H1 (cell line): ENCODE data around the gene MAPK8IP2. TPM values are rescaled to one million over a fixed set of nuclear protein-coding genes. Genes with fewer than 3 reads are reported as not detected.

ENCODE experiments used
- CTCF ChIA-PET: fragments of 300-600 bp; sonication (Branson Sonifier 250); formaldehyde crosslinking; loops from one replicate; lab custom pipeline; 2021; ENCODE audit not compliant: partially characterized antibody; lab: Charles Lee
- POLR2A ChIA-PET: fragments of 300-600 bp; sonication (Branson Sonifier 250); formaldehyde crosslinking; loops from one replicate; lab custom pipeline; 2021; ENCODE audit warnings: inconsistent platforms; ENCODE audit not compliant: partially characterized antibody; lab: Charles Lee
- DNase-seq, 2 experiments: peaks; one replicate each; pipeline versions ENCODE4 v3.0.0 to v3.0.0-alpha.2; 2010 to 2022; ENCODE audit warnings: low spot score in 2 of 2, low read depth in 1 of 2, mixed read lengths in 1 of 2
- FAIRE-seq: peaks from 2 replicates; lab custom pipeline; 2011; peaks lifted over from hg19 to GRCh38; lab: Jason Lieb, UNC
- H2AFZ ChIP-seq: 2 replicates; pipeline ENCODE4 v1.8.1; 2012; ENCODE audit warnings: low read length, inconsistent platforms
- H2AK5ac ChIP-seq: 2 replicates; pipeline ENCODE4 v1.6.1; 2013; ENCODE audit warnings: low read depth, low read length
- H2BK120ac ChIP-seq: replicated peaks from 2 replicates; pipeline ENCODE3; 2013; ENCODE audit warnings: low read depth, low read length, inconsistent platforms
- H2BK12ac ChIP-seq: 2 replicates; pipeline ENCODE4 v1.6.1; 2013; ENCODE audit warnings: low read depth, low read length
- H2BK15ac ChIP-seq: 2 replicates; pipeline ENCODE4 v1.6.1; 2013; ENCODE audit warnings: low read length
- H2BK20ac ChIP-seq: 2 replicates; pipeline ENCODE4 v1.6.1; 2013; ENCODE audit warnings: low read length
- H2BK5ac ChIP-seq: 2 replicates; pipeline ENCODE4 v1.6.1; 2013; ENCODE audit warnings: low read depth, low read length
- H3K14ac ChIP-seq: 2 replicates; pipeline ENCODE4 v1.6.1; 2013; ENCODE audit warnings: inconsistent platforms; ENCODE audit not compliant: insufficient read length
- H3K18ac ChIP-seq: 2 replicates; pipeline ENCODE4 v1.6.1; 2013; ENCODE audit warnings: low read length; ENCODE audit errors: extremely low read depth
- H3K23ac ChIP-seq: 2 replicates; pipeline ENCODE4 v1.6.1; 2013; ENCODE audit warnings: inconsistent platforms; ENCODE audit not compliant: insufficient read length
- H3K23me2 ChIP-seq: 2 replicates; pipeline ENCODE4 v1.6.1; 2013; ENCODE audit warnings: low read depth, low read length
- H3K27ac ChIP-seq: 2 replicates; pipeline ENCODE4 v1.6.1; 2011; ENCODE audit warnings: low read depth, low read length, inconsistent platforms
- H3K27me3 ChIP-seq, 4 experiments: replicated peaks in 1 of 4; 1 replicate in 1 of 4; 2 replicates in 3 of 4; pipeline versions ENCODE4 v1.6.1 to v1.8.1; 2011 to 2013; ENCODE audit warnings: low read length in 3 of 4, mild to moderate bottlenecking in 3 of 4, inconsistent platforms in 2 of 4, mixed read lengths in 2 of 4, moderate library complexity in 1 of 4; ENCODE audit not compliant: control insufficient read depth in 3 of 4, insufficient read depth in 3 of 4; ENCODE audit errors: extremely low read depth in 1 of 4
- H3K36me3 ChIP-seq, 4 experiments: 2 replicates each; pipeline versions ENCODE4 v1.6.1 to v1.8.1; 2011 to 2013; ENCODE audit warnings: mild to moderate bottlenecking in 4 of 4, low read length in 3 of 4, moderate library complexity in 2 of 4, control low read depth in 1 of 4, inconsistent platforms in 1 of 4; ENCODE audit not compliant: insufficient read depth in 4 of 4, control insufficient read depth in 2 of 4
- H3K4ac ChIP-seq: replicated peaks from 2 replicates; pipeline ENCODE3; 2013; ENCODE audit warnings: low read length, low read depth, mixed read lengths, inconsistent platforms; ENCODE audit not compliant: insufficient read length
- H3K4me1 ChIP-seq, 4 experiments: replicated peaks in 1 of 4; 1 replicate in 1 of 4; 2 replicates in 3 of 4; pipeline versions ENCODE4 v1.6.1 to v1.8.1; 2011 to 2013; ENCODE audit warnings: low read length in 3 of 4, inconsistent platforms in 2 of 4, mixed read lengths in 1 of 4; ENCODE audit not compliant: insufficient read depth in 4 of 4, control insufficient read depth in 3 of 4
- H3K4me2 ChIP-seq, 2 experiments: 2 replicates each; pipeline versions ENCODE4 v1.6.1 to v1.8.1; 2011 to 2013; ENCODE audit warnings: low read depth in 2 of 2, low read length in 2 of 2, control low read depth in 1 of 2, inconsistent platforms in 1 of 2, mild to moderate bottlenecking in 1 of 2; ENCODE audit not compliant: insufficient read depth in 1 of 2
- H3K4me3 ChIP-seq, 4 experiments: fragments of 200-600, 300-600 bp in 1 of 4; sonication (generic), shearing (Covaris generic), sonication (Bioruptor Twin) in 1 of 4; 2 replicates each; pipeline versions ENCODE4 v1.5.1 to v1.8.1; 2011 to 2016; ENCODE audit warnings: low read length in 4 of 4, low read depth in 3 of 4, control low read depth in 2 of 4, inconsistent platforms in 2 of 4, mild to moderate bottlenecking in 2 of 4, mixed read lengths in 1 of 4, moderate library complexity in 1 of 4; ENCODE audit not compliant: insufficient read depth in 2 of 4; ENCODE audit errors: extremely low read depth in 1 of 4
- H3K56ac ChIP-seq: replicated peaks from 2 replicates; pipeline ENCODE3; 2013; ENCODE audit warnings: low read depth, mild to moderate bottlenecking, mixed read lengths, low read length, inconsistent platforms; ENCODE audit not compliant: insufficient read length
- H3K79me1 ChIP-seq: 2 replicates; pipeline ENCODE4 v1.6.1; 2013; ENCODE audit warnings: low read depth, low read length, control low read depth
- H3K79me2 ChIP-seq, 2 experiments: 2 replicates each; pipeline versions ENCODE4 v1.6.1 to v1.8.1; 2012 to 2013; ENCODE audit warnings: low read length in 2 of 2, mild to moderate bottlenecking in 2 of 2, inconsistent platforms in 1 of 2; ENCODE audit not compliant: insufficient read depth in 2 of 2, control insufficient read depth in 1 of 2
- H3K9ac ChIP-seq, 4 experiments: replicated peaks in 1 of 4; 1 replicate in 1 of 4; 2 replicates in 3 of 4; pipeline versions ENCODE4 v1.6.1 to v1.8.1; 2011 to 2013; ENCODE audit warnings: low read depth in 3 of 4, low read length in 3 of 4, control low read depth in 2 of 4, mild to moderate bottlenecking in 2 of 4, moderate library complexity in 2 of 4, inconsistent platforms in 1 of 4; ENCODE audit errors: extremely low read depth in 1 of 4
- H3K9me3 ChIP-seq, 2 experiments: 2 replicates each; pipeline versions ENCODE4 v1.6.1 to v1.8.1; 2012 to 2013; ENCODE audit warnings: mild to moderate bottlenecking in 2 of 2, moderate library complexity in 2 of 2, control low read depth in 1 of 2, inconsistent platforms in 1 of 2, low read depth in 1 of 2, low read length in 1 of 2, mixed read lengths in 1 of 2; ENCODE audit not compliant: insufficient read depth in 2 of 2
- H4K20me1 ChIP-seq, 2 experiments: replicated peaks in 1 of 2; 2 replicates each; pipeline versions ENCODE3 to v1.8.1; 2011 to 2013; ENCODE audit warnings: inconsistent platforms in 2 of 2, low read length in 2 of 2, mild to moderate bottlenecking in 1 of 2; ENCODE audit not compliant: insufficient read depth in 2 of 2, control insufficient read depth in 1 of 2
- H4K5ac ChIP-seq: 2 replicates; pipeline ENCODE4 v1.6.1; 2013; ENCODE audit warnings: low read length, low read depth, mixed read lengths, inconsistent platforms; ENCODE audit not compliant: insufficient read length
- H4K8ac ChIP-seq: 2 replicates; pipeline ENCODE4 v1.8.0; 2013; ENCODE audit warnings: mild to moderate bottlenecking, moderate library complexity, low read length, inconsistent platforms; ENCODE audit not compliant: insufficient read depth; ENCODE audit errors: extremely low read depth
- H4K91ac ChIP-seq: replicated peaks from 2 replicates; pipeline ENCODE3; 2013; ENCODE audit warnings: low read length, mixed read lengths, inconsistent platforms; ENCODE audit not compliant: insufficient read length
- ASH2L ChIP-seq: fragments of 200-600, 300-600 bp; sonication (generic); IDR thresholded peaks from one replicate; pipeline ENCODE4 v1.7.1; 2017; ENCODE audit warnings: low read length
- CEBPB ChIP-seq: IDR thresholded peaks from 2 replicates; pipeline ENCODE4 v1.6.1; 2012; ENCODE audit warnings: low read depth, low read length
- RFX5 ChIP-seq: IDR thresholded peaks from 2 replicates; pipeline ENCODE4 v1.6.1; 2011; ENCODE audit warnings: low read depth, low read length, improper control_type of control experiment, borderline replicate concordance
- SIX5 ChIP-seq: IDR thresholded peaks from 2 replicates; pipeline ENCODE4 v1.6.1; 2011; ENCODE audit warnings: mild to moderate bottlenecking, low read depth, low read length
- SRF ChIP-seq: IDR thresholded peaks from 2 replicates; pipeline ENCODE4 v1.6.1; 2011; ENCODE audit warnings: mild to moderate bottlenecking, low read depth, low read length, moderate library complexity
- TAF7 ChIP-seq: optimal IDR thresholded peaks from 2 replicates; pipeline ENCODE3; 2011; ENCODE audit warnings: low read depth, mild to moderate bottlenecking, inconsistent platforms, low read length, moderate library complexity, borderline replicate concordance
- WGBS, 2 experiments: shearing (Covaris generic) in 1 of 2; methylation state at CpG; one replicate each; pipeline versions ENCODE4 v1.1.6 to v1.1.7; 2013 to 2015; ENCODE audit warnings: low lambda C conversion rate in 2 of 2, mixed read lengths in 2 of 2, inconsistent platforms in 1 of 2, low coverage in 1 of 2, missing lambda C conversion rate in 1 of 2; ENCODE audit not compliant: insufficient replicate concordance in 2 of 2, insufficient coverage in 1 of 2, insufficient read length in 1 of 2; ENCODE audit errors: extremely low coverage in 1 of 2, missing lambda C conversion rate in 1 of 2; 5-methylcytosine and 5-hydroxymethylcytosine counted together
- polyA plus RNA-seq, 7 experiments: library from polyadenylated mRNA; depleted of rRNA in 3 of 7; stranded (reverse) in 5 of 7; unstranded in 2 of 7; fragments of >200 nt in 5 of 7; fragments of 200-250 nt in 2 of 7; gene quantifications; 1 replicate in 5 of 7; 2 replicates in 1 of 7; 4 replicates in 1 of 7; pipeline versions ENCODE4 v1.2.1 to v1.2.3, GENCODE V29; 2011 to 2013; ENCODE audit warnings: missing spikeins in 2 of 7, mixed read lengths in 2 of 7
- total RNA-seq: library from RNA; stranded (reverse); fragmentation: NEBNext Ultra II Directional; extraction: Animal tissue kit (Norgen Biotek cat#: 25700); gene quantifications from 2 replicates; pipeline ENCODE4 v1.2.1, GENCODE V29; 2021
- TF ChIP-seq, protein P1 (sequence below): IDR thresholded peaks from 2 replicates; pipeline ENCODE4 v1.6.1; 2011; ENCODE audit warnings: low read depth, mild to moderate bottlenecking, low read length; ENCODE audit not compliant: insufficient read depth

The MAPK8IP2 gene
- total and polyA plus RNA-seq, 2 of the 8 experiments (the other 6 are each of a cell fraction or from before 2014, with no cell fraction given), result 1.5 to 5.5 TPM

DNA sequence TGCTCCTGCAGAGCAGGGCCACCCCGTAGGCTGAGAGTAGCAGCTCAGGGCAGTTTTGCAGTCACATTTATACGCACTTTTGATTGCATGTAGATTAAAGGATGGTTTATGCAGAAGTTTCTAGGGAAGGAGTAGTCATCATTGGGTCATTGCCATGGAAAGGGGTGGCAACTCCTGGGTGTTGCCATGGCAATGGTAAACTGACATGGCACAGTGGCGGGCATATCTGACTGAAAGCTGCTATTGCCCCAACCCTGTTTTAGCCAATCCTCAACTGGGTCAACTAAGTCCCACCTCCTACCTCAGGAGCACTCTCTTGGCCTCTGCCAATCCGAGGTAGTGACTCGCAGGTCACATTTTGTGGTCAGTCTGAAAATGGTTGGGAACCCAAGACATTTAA is 29.8 kb downstream of the MAPK8IP2 start:
- H3K18ac ChIP-seq, result no peak overlapping the region
- H2BK20ac ChIP-seq, result no peak overlapping the region
- no peak overlapping the region for H2BK5ac ChIP-seq
- no peaks in the 10 kb centered on the region for H3K79me2 ChIP-seq
- POLR2A ChIA-PET, result interaction anchor here (1.9 kb wide), 1 partner anchor 11 kb away, joined by 8 read pairs; no protein-coding TSS in a partner anchor
- WGBS, 2 experiments, result 84% methylated on average over 5 of the region's 5 CpGs; no CpG with 5 or more reads in 1 of the 2 experiments
- H3K4ac ChIP-seq, result no peak overlapping the region
- H4K5ac ChIP-seq, result no peak overlapping the region
- no peak for DNase-seq
- H2AK5ac ChIP-seq, result no peak overlapping the region
- no peak overlapping the region for H3K14ac ChIP-seq
- H3K9me3 ChIP-seq, result no peaks in the 10 kb centered on the region
- H3K9ac ChIP-seq, result no peak overlapping the region
- H4K20me1 ChIP-seq, result peaks cover 0 to 10% of the 10 kb centered on the region in 2 experiments
- H3K27me3 ChIP-seq, result peaks cover 0 to 10% (median 5%) of the 10 kb centered on the region in 4 experiments; a peak in 4 of 7 replicates
- H3K27ac ChIP-seq, result no peak overlapping the region
- peaks cover 4% of the 10 kb centered on the region for H3K79me1 ChIP-seq
- no peak for TF ChIP-seq CEBPB
- no peak for TF ChIP-seq SIX5
- TF ChIP-seq RFX5, result no peak
- TF ChIP-seq, protein P1, sequence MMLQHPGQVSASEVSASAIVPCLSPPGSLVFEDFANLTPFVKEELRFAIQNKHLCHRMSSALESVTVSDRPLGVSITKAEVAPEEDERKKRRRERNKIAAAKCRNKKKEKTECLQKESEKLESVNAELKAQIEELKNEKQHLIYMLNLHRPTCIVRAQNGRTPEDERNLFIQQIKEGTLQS, result no peak
- no peak for TF ChIP-seq TAF7
- TF ChIP-seq ASH2L, result no peak
- no peak for TF ChIP-seq SRF
- TF ChIP-seq, all 59 proteins: peak for 0
- FAIRE-seq, result no peak
- no peaks in the 10 kb centered on the region for H3K36me3 ChIP-seq
- no peak overlapping the region for H3K23ac ChIP-seq
- no peak overlapping the region for H2BK15ac ChIP-seq
- no peak overlapping the region for H2BK120ac ChIP-seq
- H3K56ac ChIP-seq, result no peak overlapping the region
- H3K23me2 ChIP-seq, result peaks cover 11% of the 10 kb centered on the region; the same call in 1 of the 2 replicates
- H4K8ac ChIP-seq, result no peak overlapping the region
- CTCF ChIA-PET, result interaction anchor here (0.6 to 15.7 kb wide), 11 partner anchors 8 to 131 kb away, joined by 3 to 281 read pairs (median 3); no protein-coding TSS in a partner anchor
- no peak overlapping the region for H2AFZ ChIP-seq
- no peak overlapping the region for H3K4me3 ChIP-seq
- H3K4me1 ChIP-seq, result peaks cover 0 to 9% (median 5%) of the 10 kb centered on the region in 4 experiments; a peak in 5 of 7 replicates
- H4K91ac ChIP-seq, result no peak overlapping the region
- no peak overlapping the region for H3K4me2 ChIP-seq
- no peak overlapping the region for H2BK12ac ChIP-seq
